Panc1 (cell line): Measurements from ENCODE around the gene TJAP1. TPM values are rescaled to one million over a fixed set of nuclear protein-coding genes. Genes with fewer than 3 reads are reported as not detected.

Source experiments
- ATAC-seq: fragments of 200-7000 bp; cut with Tn5 transposase; 2 replicates; pipeline ENCODE4 v1.9.1; 2020; ENCODE audit warnings: mild to moderate bottlenecking, moderate library complexity
- BruUV-seq: library from RNA; stranded (reverse); fragments of 400-500 nt; replicated peaks from 2 replicates; lab custom pipeline; 2021; lab: Mats Ljungman, UMichigan
- CTCF ChIA-PET: fragments of 300-600 bp; sonication (Branson Sonifier 250); formaldehyde crosslinking; loops from one replicate; lab custom pipeline; 2022; ENCODE audit warnings: antibody characterized with exemption; lab: Charles Lee
- POLR2A ChIA-PET: fragments of 300-600 bp; sonication (Branson Sonifier 250); formaldehyde crosslinking; loops from one replicate; lab custom pipeline; 2022; ENCODE audit warnings: antibody characterized with exemption; lab: Charles Lee
- DNase-seq: peaks from one replicate; pipeline ENCODE4 v3.0.0-alpha.2; 2010; ENCODE audit warnings: low read depth, low spot score
- H3K27ac ChIP-seq: 2 replicates; pipeline ENCODE4 v1.5.1; 2011; ENCODE audit warnings: mild to moderate bottlenecking, low read length, inconsistent platforms
- H3K27me3 ChIP-seq: fragments of 200-500 bp; sonication (Bioruptor generic); 2 replicates; pipeline ENCODE4 v1.6.0; 2014; ENCODE audit warnings: low read length, inconsistent platforms; ENCODE audit not compliant: control insufficient read depth, insufficient read depth
- H3K36me3 ChIP-seq: fragments of 200-500 bp; sonication (Bioruptor generic); 2 replicates; pipeline ENCODE4 v1.5.1; 2014; ENCODE audit warnings: inconsistent platforms, mild to moderate bottlenecking, low read length, moderate library complexity; ENCODE audit not compliant: control insufficient read depth, insufficient read depth
- H3K4me1 ChIP-seq: 2 replicates; pipeline ENCODE4 v1.5.1; 2011; ENCODE audit warnings: inconsistent platforms, mild to moderate bottlenecking, low read length, moderate library complexity; ENCODE audit not compliant: control insufficient read depth, insufficient read depth
- H3K4me3 ChIP-seq, 2 experiments: 2 replicates each; pipeline ENCODE4 v1.5.1; 2011 to 2012; ENCODE audit warnings: low read depth in 2 of 2, low read length in 2 of 2, mild to moderate bottlenecking in 2 of 2, inconsistent platforms in 1 of 2, moderate library complexity in 1 of 2
- H3K9me3 ChIP-seq: fragments of 200-500 bp; sonication (Bioruptor generic); 2 replicates; pipeline ENCODE4 v1.5.1; 2014; ENCODE audit warnings: low read depth, mild to moderate bottlenecking, inconsistent platforms, low read length, moderate library complexity; ENCODE audit not compliant: control insufficient read depth, insufficient read depth
- POLR2AphosphoS5 ChIP-seq: IDR thresholded peaks from 2 replicates; pipeline ENCODE4 v1.6.1; 2012; ENCODE audit warnings: mild to moderate bottlenecking, low read depth, low read length, moderate library complexity
- SIN3A ChIP-seq: IDR thresholded peaks from 2 replicates; pipeline ENCODE4 v1.6.1; 2012; ENCODE audit warnings: low read depth, mild to moderate bottlenecking, low read length, moderate library complexity, borderline replicate concordance; ENCODE audit not compliant: insufficient read depth
- TCF7L2 ChIP-seq: IDR thresholded peaks from 2 replicates; pipeline ENCODE4 v1.6.1; 2011; ENCODE audit warnings: mild to moderate bottlenecking, low read depth, low read length, inconsistent platforms
- in situ Hi-C: cut with HindIII; loops from 2 replicates; pipeline ENCODE4 v1.10.0; 2016; ENCODE audit warnings: low sequenced_read_pairs, low pct_unique_long_range_greater_than_20kb
- intact Hi-C: fragments of 100-400 bp; cut with micrococcal nuclease; formaldehyde crosslinking; loops from one replicate; pipeline ENCODE4 v1.10.0; 2022; ENCODE audit not compliant: unreplicated experiment
- total RNA-seq: library from RNA; stranded (reverse); gene quantifications from one replicate; pipeline ENCODE4 v1.2.1, GENCODE V29; 2021; ENCODE audit not compliant: unreplicated experiment
- TF ChIP-seq, protein P1 (sequence below), 2 experiments: IDR thresholded peaks; 2 replicates each; pipeline ENCODE4 v1.6.1; 2011 to 2012; ENCODE audit warnings: low read depth in 2 of 2, control low read depth in 1 of 2, low read length in 1 of 2, mild to moderate bottlenecking in 1 of 2, moderate library complexity in 1 of 2; ENCODE audit not compliant: insufficient read depth in 1 of 2
- TF ChIP-seq, protein P2 (sequence below): fragments of 450-650 bp; IDR thresholded peaks from 2 replicates; pipeline ENCODE4 v1.5.1; 2017; ENCODE audit warnings: mild to moderate bottlenecking

The TJAP1 gene
- total RNA-seq, 1 experiment from 2014 or later = 42.7 TPM

DNA sequence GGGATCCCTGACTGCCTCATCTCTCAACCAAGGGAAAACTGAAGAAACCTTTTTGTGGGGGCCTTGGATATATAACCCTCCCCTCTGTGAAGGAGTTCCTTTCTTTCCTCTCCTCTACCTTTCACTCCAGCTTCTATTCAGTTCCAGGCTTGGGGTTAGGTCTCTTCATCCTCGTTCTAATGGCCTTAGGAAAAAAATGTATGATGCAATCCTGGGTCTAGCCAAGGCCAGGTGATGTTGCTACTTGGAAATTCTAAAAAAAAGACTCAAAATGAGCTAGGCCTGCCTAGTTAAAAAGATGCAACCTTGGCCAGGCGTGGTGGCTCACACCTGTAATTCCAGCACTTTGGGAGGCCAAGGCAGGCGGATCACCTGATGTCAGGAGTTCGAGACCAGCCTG lies 42.4 kb upstream of the TJAP1 start:
- BruUV-seq = no TSS peak
- ATAC-seq = no peak
- no peak for TF ChIP-seq SIN3A
- TF ChIP-seq, protein P1, sequence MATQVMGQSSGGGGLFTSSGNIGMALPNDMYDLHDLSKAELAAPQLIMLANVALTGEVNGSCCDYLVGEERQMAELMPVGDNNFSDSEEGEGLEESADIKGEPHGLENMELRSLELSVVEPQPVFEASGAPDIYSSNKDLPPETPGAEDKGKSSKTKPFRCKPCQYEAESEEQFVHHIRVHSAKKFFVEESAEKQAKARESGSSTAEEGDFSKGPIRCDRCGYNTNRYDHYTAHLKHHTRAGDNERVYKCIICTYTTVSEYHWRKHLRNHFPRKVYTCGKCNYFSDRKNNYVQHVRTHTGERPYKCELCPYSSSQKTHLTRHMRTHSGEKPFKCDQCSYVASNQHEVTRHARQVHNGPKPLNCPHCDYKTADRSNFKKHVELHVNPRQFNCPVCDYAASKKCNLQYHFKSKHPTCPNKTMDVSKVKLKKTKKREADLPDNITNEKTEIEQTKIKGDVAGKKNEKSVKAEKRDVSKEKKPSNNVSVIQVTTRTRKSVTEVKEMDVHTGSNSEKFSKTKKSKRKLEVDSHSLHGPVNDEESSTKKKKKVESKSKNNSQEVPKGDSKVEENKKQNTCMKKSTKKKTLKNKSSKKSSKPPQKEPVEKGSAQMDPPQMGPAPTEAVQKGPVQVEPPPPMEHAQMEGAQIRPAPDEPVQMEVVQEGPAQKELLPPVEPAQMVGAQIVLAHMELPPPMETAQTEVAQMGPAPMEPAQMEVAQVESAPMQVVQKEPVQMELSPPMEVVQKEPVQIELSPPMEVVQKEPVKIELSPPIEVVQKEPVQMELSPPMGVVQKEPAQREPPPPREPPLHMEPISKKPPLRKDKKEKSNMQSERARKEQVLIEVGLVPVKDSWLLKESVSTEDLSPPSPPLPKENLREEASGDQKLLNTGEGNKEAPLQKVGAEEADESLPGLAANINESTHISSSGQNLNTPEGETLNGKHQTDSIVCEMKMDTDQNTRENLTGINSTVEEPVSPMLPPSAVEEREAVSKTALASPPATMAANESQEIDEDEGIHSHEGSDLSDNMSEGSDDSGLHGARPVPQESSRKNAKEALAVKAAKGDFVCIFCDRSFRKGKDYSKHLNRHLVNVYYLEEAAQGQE (IDR thresholded peaks at IDR 0.05; ENCODE audit: insufficient read depth in 1 of 2, low read depth in 2 of 2, low read length in 1 of 2) = no peak
- TF ChIP-seq TCF7L2 = no peak
- TF ChIP-seq, protein P2, sequence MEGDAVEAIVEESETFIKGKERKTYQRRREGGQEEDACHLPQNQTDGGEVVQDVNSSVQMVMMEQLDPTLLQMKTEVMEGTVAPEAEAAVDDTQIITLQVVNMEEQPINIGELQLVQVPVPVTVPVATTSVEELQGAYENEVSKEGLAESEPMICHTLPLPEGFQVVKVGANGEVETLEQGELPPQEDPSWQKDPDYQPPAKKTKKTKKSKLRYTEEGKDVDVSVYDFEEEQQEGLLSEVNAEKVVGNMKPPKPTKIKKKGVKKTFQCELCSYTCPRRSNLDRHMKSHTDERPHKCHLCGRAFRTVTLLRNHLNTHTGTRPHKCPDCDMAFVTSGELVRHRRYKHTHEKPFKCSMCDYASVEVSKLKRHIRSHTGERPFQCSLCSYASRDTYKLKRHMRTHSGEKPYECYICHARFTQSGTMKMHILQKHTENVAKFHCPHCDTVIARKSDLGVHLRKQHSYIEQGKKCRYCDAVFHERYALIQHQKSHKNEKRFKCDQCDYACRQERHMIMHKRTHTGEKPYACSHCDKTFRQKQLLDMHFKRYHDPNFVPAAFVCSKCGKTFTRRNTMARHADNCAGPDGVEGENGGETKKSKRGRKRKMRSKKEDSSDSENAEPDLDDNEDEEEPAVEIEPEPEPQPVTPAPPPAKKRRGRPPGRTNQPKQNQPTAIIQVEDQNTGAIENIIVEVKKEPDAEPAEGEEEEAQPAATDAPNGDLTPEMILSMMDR = no peak
- no peak for TF ChIP-seq POLR2AphosphoS5
- Histone ChIP-seq H3K9me3 (no peaks in the 10 kb centered on the region), H3K36me3 (no peaks in the 10 kb centered on the region; the same call in 1 of the 2 replicates), H3K4me3 (no peak overlapping the region), H3K27me3 (no peaks in the 10 kb centered on the region), H3K4me1 (no peaks in the 10 kb centered on the region), H3K27ac (no peak overlapping the region)
- intact Hi-C loops = no loop called here
- CTCF ChIA-PET = no interaction called here
- DNase-seq = no peak
- in situ Hi-C loops = no loop called here
- POLR2A ChIA-PET = no interaction called here

DNA sequence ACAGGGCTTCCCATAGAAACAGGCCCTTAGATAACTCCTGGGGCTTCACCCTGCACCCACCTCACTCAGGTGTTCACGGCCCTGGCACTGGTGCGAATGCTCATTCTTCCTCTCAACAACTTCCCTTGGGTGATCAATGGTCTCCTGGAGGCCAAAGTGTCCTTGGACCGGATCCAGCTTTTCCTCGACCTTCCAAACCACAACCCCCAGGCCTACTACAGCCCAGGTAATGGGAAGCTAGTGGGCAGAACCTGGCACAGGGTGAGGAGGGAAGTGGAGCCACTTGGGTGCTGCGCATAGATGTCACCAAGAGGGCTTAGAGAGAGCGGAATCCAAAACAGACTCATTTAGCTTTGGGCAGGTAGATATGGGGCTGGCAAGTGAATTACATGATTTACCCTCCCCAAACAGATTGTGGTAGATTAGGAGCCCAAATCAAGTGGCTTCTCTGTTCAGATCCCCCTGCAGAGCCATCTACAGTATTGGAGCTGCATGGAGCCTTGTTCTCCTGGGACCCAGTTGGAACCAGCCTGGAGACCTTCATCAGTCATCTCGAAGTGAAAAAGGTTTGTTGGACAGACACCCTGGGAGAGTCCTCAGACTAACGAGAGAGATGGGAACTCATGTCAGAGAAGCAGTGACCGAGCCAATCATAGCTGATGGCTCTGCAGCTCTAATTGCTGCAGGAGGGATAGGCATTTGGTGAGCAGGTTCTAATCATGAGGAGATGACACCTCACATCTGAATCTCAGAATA lies 41.5 kb upstream of the TJAP1 start:
- Histone ChIP-seq H3K4me3 (no peak overlapping the region), H3K27ac (no peak overlapping the region), H3K9me3 (no peaks in the 10 kb centered on the region), H3K36me3 (no peaks in the 10 kb centered on the region; the same call in 1 of the 2 replicates), H3K27me3 (no peaks in the 10 kb centered on the region), H3K4me1 (no peaks in the 10 kb centered on the region)
- ChIA-PET POLR2A (no interaction called here), CTCF (no interaction called here)
- TSS peak; percentile 32 for BruUV-seq
- DNase-seq (no peak), ATAC-seq (no peak)
- intact Hi-C loops (no loop called here), in situ Hi-C loops (no loop called here)
- TF ChIP-seq, protein P2 = no peak
- TF ChIP-seq, protein P1 (IDR thresholded peaks at IDR 0.05; ENCODE audit: insufficient read depth in 1 of 2, low read depth in 2 of 2, low read length in 1 of 2) = no peak
- no peak for TF ChIP-seq POLR2AphosphoS5
- TF ChIP-seq TCF7L2 = no peak
- TF ChIP-seq SIN3A = no peak
